NCI-H2196 treated with DMSO at 0.1 percent for 48 hours (cell line): ENCODE results near the gene PDE5A.

Experiments used
- DNase-seq: peaks from one replicate; lab custom pipeline; 2025; ENCODE audit not compliant: unreplicated experiment; lab: John Stamatoyannopoulos, UW

PDE5A gene

DNA sequence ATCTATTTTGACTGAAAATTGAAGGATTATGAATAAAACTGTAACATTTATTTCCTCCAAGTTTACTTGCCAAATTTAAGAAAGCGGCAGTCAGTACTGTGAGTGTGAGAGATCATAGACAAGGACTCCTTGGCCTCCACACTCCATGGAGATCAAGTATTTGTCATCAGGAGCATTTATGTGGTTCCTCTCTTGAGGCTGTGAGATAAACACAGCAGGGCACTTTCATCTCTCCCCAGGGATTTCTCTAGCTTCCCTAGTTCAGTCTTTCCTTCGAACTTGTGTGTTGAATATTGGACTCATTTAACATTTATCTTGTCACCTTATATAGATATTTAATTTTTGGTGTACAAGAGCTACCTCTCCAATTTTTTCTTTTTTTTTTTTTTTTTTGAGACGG lies 40.8 kb downstream of the PDE5A start:
- no peak for DNase-seq

DNA sequence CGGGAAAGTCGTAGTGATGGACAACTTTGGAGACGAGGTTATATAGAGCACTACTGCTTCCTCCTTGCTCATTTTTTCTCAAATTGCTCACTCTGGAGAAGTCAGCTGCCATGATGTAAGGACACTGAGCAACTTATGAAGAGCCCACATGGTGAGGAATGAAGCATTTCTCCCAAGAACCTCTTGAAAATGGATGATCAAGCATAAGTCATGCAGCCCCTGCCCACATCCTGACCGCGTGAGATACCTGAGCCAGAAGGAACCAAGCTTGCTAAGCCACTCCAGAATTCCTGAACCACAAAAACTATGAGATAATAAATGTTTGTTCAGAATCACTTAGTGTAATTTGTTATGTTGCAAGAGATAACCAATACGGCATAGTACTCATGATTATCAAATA lies 42.8 kb downstream of the PDE5A start:
- DNase-seq = no peak

DNA sequence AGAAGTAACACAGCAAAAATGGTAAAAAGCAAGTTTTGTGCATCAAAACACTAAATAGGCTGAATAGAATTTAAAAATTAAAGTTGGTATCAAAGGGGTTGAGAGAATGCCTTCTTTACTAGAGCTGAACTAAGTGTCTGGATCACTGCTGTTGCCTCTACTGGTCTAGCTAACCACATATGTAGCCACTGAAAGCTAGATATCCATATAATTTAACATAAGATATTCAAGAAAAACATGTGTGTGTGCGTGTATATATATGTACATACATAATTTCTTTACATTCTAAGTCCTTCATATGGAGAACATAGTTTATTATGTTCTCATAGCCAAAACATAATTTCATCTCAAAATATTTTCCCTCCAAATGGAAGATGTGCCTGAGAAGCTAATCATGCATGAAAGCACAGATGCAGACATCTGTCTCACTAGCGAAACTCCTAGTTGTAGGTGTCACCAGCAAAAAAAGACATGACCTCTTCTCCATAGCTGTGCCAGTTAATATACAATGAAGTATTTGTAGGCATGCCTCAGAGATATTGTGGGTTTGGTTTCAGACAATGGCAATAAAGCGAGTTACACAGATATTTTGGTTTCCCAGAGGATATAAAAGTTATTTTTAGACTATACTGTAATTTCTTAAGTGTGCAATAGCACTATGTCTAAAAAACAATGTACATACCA lies 47.3 kb downstream of the PDE5A start:
- DNase-seq = no peak

DNA sequence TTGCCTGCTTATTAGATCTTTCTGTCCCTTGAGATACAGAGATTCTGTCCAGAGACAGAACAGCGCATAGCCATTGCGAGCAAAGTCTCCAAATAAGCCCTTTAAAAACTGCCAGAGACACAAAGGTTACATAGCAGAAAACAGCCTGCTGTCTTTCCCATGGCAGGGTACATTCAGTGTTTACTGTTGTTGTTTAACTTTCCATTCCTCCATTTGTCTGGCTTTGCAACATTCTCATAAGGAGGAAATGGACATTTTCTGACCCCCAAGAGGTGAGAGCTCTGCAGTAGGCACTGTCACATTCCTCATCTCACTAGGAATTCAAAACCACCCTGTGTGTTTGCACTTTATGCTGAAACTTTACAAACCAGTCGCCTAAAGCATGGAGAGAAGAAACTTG lies 48.3 kb downstream of the PDE5A start:
- DNase-seq = no peak

DNA sequence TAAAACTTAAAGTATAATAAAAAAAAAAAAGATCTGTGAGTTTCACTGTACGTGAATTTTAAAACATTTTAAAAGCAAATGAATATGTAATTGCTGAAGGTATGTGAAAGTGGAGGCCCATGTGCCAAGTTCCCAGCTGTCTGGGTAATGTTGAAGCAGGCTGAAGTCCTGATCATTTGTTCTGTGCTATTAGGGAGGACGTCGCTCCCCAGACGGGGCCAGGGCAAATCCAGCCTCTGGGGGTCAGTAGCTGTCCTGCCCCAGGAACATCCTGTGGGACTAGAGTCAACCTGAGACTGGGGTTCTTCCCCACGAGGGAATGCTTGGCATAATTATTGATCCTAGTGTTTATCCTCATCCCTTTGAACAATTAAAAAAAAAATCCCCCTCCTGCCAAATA lies 48.8 kb downstream of the PDE5A start:
- DNase-seq = no peak

DNA sequence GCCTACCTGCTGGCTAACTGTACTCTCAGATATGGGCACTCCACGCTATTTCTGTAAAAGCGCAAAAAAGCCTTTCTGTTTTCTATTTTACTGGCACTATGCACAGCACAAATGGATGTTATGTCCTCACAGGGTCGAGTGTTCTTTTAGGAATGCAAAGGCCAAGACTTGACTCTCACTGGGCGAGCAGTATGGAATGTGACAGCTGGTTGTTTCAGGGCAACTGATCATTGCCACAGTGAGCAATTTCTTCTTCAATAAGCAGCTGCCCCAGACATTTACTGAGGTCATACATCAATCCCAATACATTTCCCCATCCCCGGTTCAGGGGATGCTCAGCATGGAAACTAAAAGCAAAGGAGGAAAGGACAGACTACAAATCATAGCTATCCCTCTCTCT lies 58.2 kb downstream of the PDE5A start:
- DNase-seq = no peak

DNA sequence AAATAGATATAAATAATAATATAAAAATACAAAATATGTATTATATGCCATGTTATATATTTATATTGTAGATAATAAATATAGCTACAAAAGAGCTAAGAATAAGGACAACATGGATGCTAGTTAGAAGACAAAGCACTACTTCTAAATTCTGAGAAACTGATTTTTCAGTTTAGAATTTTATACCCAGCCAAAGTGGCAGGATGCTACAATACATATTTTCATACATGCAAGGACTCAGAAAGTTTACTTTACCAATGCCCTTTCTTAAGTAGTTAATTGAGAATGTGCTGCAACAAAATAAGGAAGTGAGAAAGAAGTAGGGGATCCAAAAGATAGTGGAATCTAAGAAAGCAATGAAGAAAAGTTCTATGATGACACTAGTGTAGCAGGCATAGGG lies 64.5 kb downstream of the PDE5A start:
- DNase-seq = no peak

DNA sequence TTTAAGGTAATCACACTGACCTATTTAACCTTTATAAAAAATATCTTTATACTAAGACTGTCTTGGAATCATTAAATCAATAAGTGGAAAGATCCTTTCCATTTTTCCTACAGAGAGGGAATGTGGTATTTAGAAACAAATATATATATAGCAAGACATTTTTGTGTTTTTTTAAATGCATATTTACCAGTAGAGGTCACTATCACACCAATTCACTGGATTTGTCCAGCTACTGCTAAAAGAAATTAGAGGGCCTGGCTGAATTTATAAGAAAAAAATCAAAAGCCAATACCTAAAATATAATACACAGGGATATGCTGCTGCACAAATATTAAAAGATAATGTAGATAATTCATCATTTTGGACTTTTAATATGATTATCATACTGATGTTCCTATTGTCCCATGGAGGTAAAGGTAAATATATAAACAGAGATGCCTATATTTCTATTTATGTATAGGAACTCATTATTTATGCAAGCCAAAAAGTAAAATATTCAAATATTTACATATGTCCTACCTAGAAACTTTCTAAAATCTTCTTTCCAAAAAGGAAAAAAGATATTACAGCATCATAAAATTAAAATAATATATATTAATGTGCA lies 69.5 kb downstream of the PDE5A start:
- DNase-seq = no peak

DNA sequence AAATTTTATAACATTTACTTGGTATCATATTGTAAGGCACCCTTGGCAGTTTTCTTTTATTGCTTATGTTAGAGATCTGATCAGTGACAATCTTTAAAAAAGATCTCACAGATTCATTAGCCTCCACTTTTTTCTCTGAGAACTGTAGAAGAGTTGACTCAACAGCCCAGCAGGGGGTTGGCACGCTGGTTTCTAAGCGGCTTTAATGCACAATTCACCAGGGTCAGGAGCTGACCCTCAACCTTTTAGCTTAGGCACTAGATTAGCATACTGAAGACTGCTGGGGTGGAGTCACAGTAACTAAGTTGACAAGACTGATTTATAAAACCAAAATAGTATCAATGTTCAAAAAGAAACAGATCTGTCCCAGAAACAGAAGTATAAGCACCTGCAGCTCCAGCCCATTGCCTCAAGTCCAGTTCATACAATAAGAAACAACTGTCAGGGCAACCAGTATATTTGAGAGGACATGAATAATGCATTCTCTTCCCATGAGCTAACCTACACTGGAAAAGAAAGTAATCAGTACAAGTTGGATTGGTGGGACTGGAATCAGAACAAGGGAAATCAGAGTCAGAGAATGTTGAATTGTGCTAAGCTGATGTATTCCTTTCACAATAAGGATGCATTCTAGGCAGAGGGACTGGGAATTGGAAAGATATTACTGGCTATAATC lies 77.6 kb downstream of the PDE5A start:
- DNase-seq = no peak

DNA sequence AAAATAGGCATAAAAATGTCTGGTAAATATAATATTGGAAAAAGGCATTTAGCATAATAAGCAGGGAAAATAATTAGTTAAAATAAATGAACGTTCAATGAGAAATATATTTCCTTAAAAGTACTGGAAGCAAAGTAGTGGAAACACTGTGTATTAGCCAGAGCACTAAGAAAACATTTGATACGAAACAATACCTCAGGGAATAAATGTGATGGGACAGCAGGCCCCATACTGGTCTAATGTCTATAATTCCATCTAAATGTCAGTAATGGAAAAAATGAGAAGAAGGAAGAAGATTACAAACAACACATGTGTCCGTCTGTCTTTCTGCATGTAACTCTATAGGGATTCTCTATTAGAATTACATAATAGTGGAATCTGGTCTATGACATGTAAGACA lies 79.0 kb downstream of the PDE5A start:
- DNase-seq = no peak

DNA sequence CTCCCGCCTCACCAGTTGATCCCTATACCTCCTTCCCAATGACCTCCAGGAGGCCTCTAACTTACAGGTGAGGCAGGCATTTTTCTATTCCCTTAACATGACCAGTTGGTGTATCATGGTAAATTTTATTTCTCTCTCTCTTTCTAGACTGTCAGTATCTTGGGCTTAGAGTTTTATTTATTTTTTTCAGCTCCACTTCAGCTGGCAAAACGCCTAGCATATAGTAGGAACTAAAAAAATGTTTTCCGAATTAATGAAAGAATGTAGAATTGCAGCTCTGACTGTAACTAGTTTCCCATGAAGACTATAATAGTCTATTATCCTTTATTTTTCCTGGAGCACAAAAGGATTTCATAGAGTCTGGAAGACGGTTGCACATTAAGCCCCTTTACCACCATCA lies 84.8 kb downstream of the PDE5A start:
- DNase-seq = no peak

DNA sequence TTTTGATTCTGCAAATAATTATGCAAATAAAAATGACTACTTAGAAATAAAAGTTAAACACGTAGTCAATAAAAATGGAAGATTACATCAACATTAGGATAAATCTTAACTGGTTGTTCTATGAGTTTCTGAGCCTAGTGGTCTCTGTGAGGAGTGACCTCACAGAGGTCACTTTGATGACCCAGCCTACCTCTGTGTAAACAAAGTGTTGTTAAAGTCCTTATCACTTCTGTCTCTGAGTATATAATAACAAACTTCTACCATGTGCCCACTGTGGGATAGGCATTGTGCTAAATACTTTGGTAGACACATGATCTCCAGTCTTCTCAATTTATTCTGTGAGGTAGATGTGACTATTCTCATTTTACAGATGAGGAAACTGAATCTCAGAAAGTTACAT lies 85.4 kb downstream of the PDE5A start:
- no peak for DNase-seq

DNA sequence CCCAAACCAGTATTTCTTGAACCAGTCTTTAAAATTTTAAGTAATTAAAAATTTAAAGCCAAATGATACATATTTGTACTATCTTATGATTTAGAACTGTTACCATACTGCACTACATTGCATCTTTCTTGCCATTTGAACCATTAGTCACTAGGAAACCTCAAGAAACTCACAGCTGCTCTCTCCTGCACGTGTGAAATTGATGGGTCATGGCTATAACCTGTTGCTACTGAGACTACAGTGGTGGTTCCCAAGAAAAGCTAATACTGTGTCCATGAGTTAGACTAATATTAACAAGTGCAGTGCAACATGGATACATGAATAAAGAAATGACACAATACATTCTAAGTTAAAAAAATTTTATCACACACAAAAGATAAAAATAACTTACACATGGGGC lies 88.4 kb downstream of the PDE5A start:
- DNase-seq = no peak

DNA sequence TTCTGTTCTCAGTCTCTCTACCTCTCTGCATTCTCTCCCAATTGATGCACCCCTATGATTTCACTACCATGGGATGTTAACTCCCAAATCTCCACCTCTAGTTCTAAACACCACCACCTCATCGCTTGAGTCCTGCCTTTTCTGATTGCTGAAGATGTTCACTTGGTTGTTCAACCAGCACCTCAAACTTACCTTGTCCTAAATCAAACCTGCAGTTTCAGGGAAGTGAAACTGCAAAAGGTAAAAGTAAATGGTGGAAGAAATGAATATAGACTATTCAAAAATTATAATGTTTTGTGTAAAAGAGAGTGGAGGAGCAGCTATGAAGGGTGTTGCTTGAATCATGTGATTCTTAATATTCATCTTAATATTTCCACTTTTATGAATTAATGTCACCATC lies 91.0 kb downstream of the PDE5A start:
- no peak for DNase-seq

DNA sequence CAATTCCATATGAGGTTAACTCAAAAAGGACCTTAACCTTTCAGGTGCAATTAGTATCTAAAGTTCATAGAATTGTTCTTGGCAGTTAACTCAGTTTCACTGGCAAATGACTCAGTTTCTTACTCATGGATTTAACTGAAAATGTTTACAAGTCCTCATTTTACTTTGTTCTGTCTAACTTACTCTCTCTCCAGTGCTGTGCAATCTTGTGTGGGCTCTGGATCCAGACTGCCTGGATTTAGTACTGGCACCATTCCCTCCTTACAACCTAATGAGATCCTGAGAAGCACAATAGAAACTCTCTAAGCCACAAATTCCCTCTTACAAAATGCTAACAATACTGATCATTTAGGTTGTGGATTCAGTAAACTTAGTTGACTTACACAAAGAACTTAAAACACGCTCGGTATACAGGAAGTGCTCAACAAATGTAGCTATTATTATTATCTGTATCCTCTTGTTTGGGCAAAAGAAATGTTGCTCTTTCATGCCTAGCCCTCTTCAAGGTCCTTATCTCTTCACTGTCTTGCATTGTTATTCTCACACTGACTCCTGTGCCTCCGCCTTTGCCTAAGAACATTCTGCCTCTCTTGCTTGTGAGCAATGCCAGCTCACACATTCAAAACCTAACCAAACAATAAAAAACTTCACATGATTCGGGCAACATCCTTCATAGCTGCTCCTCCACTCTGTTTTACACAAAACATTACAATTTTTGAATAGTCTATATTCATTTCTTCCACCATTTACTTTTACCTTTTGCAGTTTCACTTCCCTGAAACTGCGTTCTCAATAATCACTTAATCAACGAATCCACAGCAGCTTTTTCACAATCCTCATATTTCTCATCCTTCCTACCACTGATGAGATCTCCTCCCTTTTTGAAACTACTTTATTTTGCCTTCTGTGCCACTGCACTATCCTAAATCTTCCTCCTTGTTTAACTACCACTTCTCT lies 91.8 kb downstream of the PDE5A start:
- no peak for DNase-seq

DNA sequence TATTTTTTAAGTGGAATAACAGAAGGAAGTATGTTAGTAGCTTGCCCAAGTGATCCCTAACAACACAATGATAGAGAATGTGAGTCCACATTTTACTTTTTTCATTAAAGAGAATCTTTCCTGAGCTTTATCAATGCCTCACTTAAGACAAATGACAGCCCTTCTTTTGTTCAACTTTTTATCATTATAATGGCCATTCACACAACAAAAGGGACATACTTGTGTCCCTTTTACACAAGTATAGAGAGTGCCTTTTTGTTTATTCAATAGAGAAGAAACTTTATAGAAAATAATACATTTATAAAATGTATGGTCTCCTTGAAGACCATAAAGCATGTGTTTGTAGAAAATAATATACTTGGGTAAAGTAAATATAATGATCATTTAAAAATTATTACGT lies 96.3 kb downstream of the PDE5A start:
- no peak for DNase-seq

DNA sequence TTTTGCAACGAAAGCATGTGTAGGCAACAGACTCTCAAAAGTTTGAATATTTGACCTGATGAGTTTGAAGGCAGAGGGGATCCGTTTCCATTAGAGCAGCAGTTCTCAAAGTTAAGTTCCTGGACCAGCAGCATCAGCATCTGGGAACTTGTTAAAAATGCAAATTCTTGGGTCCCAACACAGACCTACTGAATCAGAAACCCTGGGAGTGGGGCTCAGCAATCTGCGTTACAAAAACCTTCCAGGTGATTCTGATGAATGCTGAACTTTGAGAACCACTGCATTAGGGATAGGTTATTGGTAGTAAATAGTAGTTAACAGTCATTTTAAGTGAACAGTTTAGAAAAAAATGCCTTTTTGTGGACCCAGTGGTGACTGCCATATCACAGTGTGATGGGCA lies 98.8 kb downstream of the PDE5A start:
- DNase-seq = no peak

DNA sequence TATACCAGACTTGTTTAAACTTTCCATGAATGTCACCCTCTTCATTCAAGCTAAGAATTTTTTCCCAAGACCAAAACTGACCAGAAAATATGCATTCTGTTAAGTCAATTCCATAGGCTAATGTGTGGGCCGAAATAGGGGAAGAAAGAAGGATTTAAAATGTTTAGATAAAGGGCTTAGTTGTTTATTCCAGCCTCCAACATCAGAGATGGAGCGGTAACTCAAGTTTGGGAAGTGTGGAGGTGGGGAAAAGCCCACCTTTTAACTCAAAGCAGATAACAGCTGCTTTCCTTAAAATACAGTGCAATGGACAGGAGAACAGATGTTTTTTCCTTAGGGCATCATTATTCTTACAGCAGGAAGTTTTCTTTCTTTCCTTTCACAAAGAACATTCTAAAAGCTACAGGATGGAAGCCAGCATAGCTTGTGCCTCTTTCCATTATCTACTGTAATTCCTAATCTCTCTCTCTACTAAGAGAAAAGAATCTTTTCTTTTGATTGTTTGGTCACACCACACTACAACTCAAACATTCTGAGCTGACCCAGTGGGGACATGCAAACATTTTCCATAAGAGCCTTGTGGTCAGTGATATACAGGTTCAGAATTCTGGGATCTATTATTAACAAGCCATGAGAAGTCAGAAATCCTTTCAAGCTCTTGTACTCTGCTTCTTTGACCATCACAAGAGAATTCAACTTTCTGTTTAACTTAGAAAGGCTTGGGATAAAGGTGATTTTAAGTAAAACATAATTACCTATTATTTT lies 101.6 kb downstream of the PDE5A start:
- DNase-seq = no peak

DNA sequence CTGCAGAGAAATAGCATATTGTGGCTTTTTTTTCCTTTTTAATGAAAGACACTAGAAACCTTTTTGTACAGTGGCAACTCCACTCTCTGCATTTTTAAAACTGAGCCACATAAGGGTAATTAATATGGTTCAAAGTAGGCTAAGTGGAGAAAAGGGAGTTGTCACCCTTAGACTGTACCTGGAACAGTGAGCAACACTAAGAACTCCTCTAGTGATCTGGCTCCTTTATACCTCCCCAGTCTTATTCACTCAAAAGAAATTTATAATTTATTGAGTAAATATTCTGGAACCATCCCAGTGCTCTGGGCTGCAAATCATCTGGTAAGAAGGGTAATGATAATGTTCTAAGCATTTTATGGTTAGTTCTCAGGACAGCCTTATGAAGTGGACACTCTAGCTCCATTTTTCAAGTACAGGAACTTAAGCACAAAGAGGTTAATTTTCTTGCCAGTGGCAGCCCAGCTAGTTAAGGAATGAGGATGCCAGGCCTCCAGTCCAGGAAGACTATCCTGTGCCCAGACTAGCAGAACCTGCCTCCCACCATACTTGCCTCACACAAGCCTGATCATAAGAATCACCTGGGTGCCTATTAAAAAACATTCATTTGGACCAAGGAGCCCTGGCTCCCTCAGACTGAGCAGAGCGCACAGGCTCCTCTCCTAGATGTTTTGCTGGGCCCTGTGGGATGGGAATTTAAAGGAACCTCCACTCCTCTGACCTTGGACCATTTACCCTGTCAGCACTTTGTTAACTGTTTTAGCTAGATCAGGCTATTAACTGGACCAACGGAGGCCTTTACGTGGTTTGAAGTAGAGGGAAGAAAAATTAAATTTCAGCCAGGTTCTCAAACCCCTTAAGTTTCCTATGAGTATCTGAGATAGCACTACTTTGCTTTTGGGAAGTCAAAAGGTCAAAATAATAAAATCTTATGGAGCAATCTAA lies 102.6 kb downstream of the PDE5A start:
- DNase-seq = no peak
